ENCODE results near the gene PFN2.
A peak's percentile ranks its signal among the peaks of the same experiment; 100 is the strongest.

PFN2 gene

GRCh38 chr3:149970716-149971402 lies at the start of gene PFN2:
Gene PFN2, minus strand, starts transcription at chr3:149970895. Its CDS starts 39 bp downstream, at chr3:149970856.
- no peaks in the 10 kb centered on the region for H3K9me3 ChIP-seq (ENCODE audit: control insufficient read depth in 2 of 2, low read length in 2 of 2)
- H3K27me3 ChIP-seq (ENCODE audit: control insufficient read depth in 1 of 2, insufficient read depth in 2 of 2, low read length in 2 of 2) = no peaks in the 10 kb centered on the region
- peak within 1 kb of the TSS; percentile 78 to 89 for H3K9ac ChIP-seq (ENCODE audit: low read length in 2 of 2)
- H3K36me3 ChIP-seq (ENCODE audit: control insufficient read depth in 2 of 2, insufficient read depth in 2 of 2, low read length in 2 of 2) = no peaks in the 10 kb centered on the region
- H3K4me3 ChIP-seq (ENCODE audit: low read length in 2 of 2) = peak within 1 kb of the TSS; percentile 84 to 89
- peaks cover 4% of the 10 kb centered on the region for H3K4me1 ChIP-seq (ENCODE audit: control insufficient read depth, insufficient read depth, low read length)
- peak within 1 kb of the TSS; percentile 87 for H3K27ac ChIP-seq (ENCODE audit: low read length)

GRCh38 chr3:150015901-150016300 lies 45.2 kb upstream of the PFN2 start:
- Histone ChIP-seq H3K27me3 (ENCODE audit: control insufficient read depth in 1 of 2, insufficient read depth in 2 of 2, low read length in 2 of 2) (no peaks in the 10 kb centered on the region), H3K27ac (ENCODE audit: low read length) (no peak overlapping the region), H3K36me3 (ENCODE audit: control insufficient read depth in 2 of 2, insufficient read depth in 2 of 2, low read length in 2 of 2) (no peaks in the 10 kb centered on the region), H3K4me3 (ENCODE audit: low read length in 2 of 2) (no peak overlapping the region), H3K9me3 (ENCODE audit: control insufficient read depth in 2 of 2, low read length in 2 of 2) (no peaks in the 10 kb centered on the region), H3K9ac (ENCODE audit: low read length in 2 of 2) (no peak overlapping the region), H3K4me1 (ENCODE audit: control insufficient read depth, insufficient read depth, low read length) (no peaks in the 10 kb centered on the region)

GRCh38 chr3:150014782-150015181 lies 44.1 kb upstream of the PFN2 start:
- no peaks in the 10 kb centered on the region for H3K27me3 ChIP-seq (ENCODE audit: control insufficient read depth in 1 of 2, insufficient read depth in 2 of 2, low read length in 2 of 2)
- no peaks in the 10 kb centered on the region for H3K4me1 ChIP-seq (ENCODE audit: control insufficient read depth, insufficient read depth, low read length)
- H3K27ac ChIP-seq (ENCODE audit: low read length) = no peak overlapping the region
- H3K4me3 ChIP-seq (ENCODE audit: low read length in 2 of 2) = no peak overlapping the region
- no peaks in the 10 kb centered on the region for H3K36me3 ChIP-seq (ENCODE audit: control insufficient read depth in 2 of 2, insufficient read depth in 2 of 2, low read length in 2 of 2)
- H3K9ac ChIP-seq (ENCODE audit: low read length in 2 of 2) = no peak overlapping the region
- H3K9me3 ChIP-seq (ENCODE audit: control insufficient read depth in 2 of 2, low read length in 2 of 2) = no peaks in the 10 kb centered on the region

GRCh38 chr3:150013801-150014200 lies 43.1 kb upstream of the PFN2 start:
- Histone ChIP-seq H3K9ac (ENCODE audit: low read length in 2 of 2) (no peak overlapping the region), H3K9me3 (ENCODE audit: control insufficient read depth in 2 of 2, low read length in 2 of 2) (no peaks in the 10 kb centered on the region), H3K27me3 (ENCODE audit: control insufficient read depth in 1 of 2, insufficient read depth in 2 of 2, low read length in 2 of 2) (no peaks in the 10 kb centered on the region), H3K4me1 (ENCODE audit: control insufficient read depth, insufficient read depth, low read length) (no peaks in the 10 kb centered on the region), H3K27ac (ENCODE audit: low read length) (no peak overlapping the region), H3K4me3 (ENCODE audit: low read length in 2 of 2) (no peak overlapping the region), H3K36me3 (ENCODE audit: control insufficient read depth in 2 of 2, insufficient read depth in 2 of 2, low read length in 2 of 2) (no peaks in the 10 kb centered on the region)

- H3K4me3 ChIP-seq (ENCODE audit: low read length in 2 of 2) = no peak overlapping the region
- no peaks in the 10 kb centered on the region for H3K4me1 ChIP-seq (ENCODE audit: control insufficient read depth, insufficient read depth, low read length)
- H3K36me3 ChIP-seq (ENCODE audit: control insufficient read depth in 2 of 2, insufficient read depth in 2 of 2, low read length in 2 of 2) = no peaks in the 10 kb centered on the region
- H3K9ac ChIP-seq (ENCODE audit: low read length in 2 of 2) = no peak overlapping the region
- H3K27me3 ChIP-seq (ENCODE audit: control insufficient read depth in 1 of 2, insufficient read depth in 2 of 2, low read length in 2 of 2) = no peaks in the 10 kb centered on the region
- H3K27ac ChIP-seq (ENCODE audit: low read length) = no peak overlapping the region
- H3K9me3 ChIP-seq (ENCODE audit: control insufficient read depth in 2 of 2, low read length in 2 of 2) = no peaks in the 10 kb centered on the region
Observed at GRCh38 chr3:150006794-150007193, 36.1 kb upstream of the PFN2 start.

GRCh38 chr3:150005243-150006112 lies 34.8 kb upstream of the PFN2 start:
- H3K4me3 ChIP-seq (ENCODE audit: low read length in 2 of 2) = no peak overlapping the region
- H3K4me1 ChIP-seq (ENCODE audit: control insufficient read depth, insufficient read depth, low read length) = no peaks in the 10 kb centered on the region
- no peak overlapping the region for H3K27ac ChIP-seq (ENCODE audit: low read length)
- no peaks in the 10 kb centered on the region for H3K9me3 ChIP-seq (ENCODE audit: control insufficient read depth in 2 of 2, low read length in 2 of 2)
- no peaks in the 10 kb centered on the region for H3K36me3 ChIP-seq (ENCODE audit: control insufficient read depth in 2 of 2, insufficient read depth in 2 of 2, low read length in 2 of 2)
- no peak overlapping the region for H3K9ac ChIP-seq (ENCODE audit: low read length in 2 of 2)
- H3K27me3 ChIP-seq (ENCODE audit: control insufficient read depth in 1 of 2, insufficient read depth in 2 of 2, low read length in 2 of 2) = no peaks in the 10 kb centered on the region

- no peaks in the 10 kb centered on the region for H3K36me3 ChIP-seq (ENCODE audit: control insufficient read depth in 2 of 2, insufficient read depth in 2 of 2, low read length in 2 of 2)
- H3K27me3 ChIP-seq (ENCODE audit: control insufficient read depth in 1 of 2, insufficient read depth in 2 of 2, low read length in 2 of 2) = no peaks in the 10 kb centered on the region
- no peak overlapping the region for H3K27ac ChIP-seq (ENCODE audit: low read length)
- no peaks in the 10 kb centered on the region for H3K9me3 ChIP-seq (ENCODE audit: control insufficient read depth in 2 of 2, low read length in 2 of 2)
- H3K9ac ChIP-seq (ENCODE audit: low read length in 2 of 2) = no peak overlapping the region
- H3K4me1 ChIP-seq (ENCODE audit: control insufficient read depth, insufficient read depth, low read length) = no peaks in the 10 kb centered on the region
- no peak overlapping the region for H3K4me3 ChIP-seq (ENCODE audit: low read length in 2 of 2)
Observed at GRCh38 chr3:150000641-150001040, 29.9 kb upstream of the PFN2 start.

- Histone ChIP-seq H3K27me3 (ENCODE audit: control insufficient read depth in 1 of 2, insufficient read depth in 2 of 2, low read length in 2 of 2) (no peaks in the 10 kb centered on the region), H3K36me3 (ENCODE audit: control insufficient read depth in 2 of 2, insufficient read depth in 2 of 2, low read length in 2 of 2) (no peaks in the 10 kb centered on the region), H3K9me3 (ENCODE audit: control insufficient read depth in 2 of 2, low read length in 2 of 2) (peaks cover 2 to 3% of the 10 kb centered on the region in 2 donors), H3K9ac (ENCODE audit: low read length in 2 of 2) (no peak overlapping the region), H3K27ac (ENCODE audit: low read length) (no peak overlapping the region), H3K4me3 (ENCODE audit: low read length in 2 of 2) (no peak overlapping the region), H3K4me1 (ENCODE audit: control insufficient read depth, insufficient read depth, low read length) (no peaks in the 10 kb centered on the region)
Observed at GRCh38 chr3:149999421-149999820, 28.7 kb upstream of the PFN2 start.

- Histone ChIP-seq H3K36me3 (ENCODE audit: control insufficient read depth in 2 of 2, insufficient read depth in 2 of 2, low read length in 2 of 2) (no peaks in the 10 kb centered on the region), H3K27ac (ENCODE audit: low read length) (no peak overlapping the region), H3K4me1 (ENCODE audit: control insufficient read depth, insufficient read depth, low read length) (no peaks in the 10 kb centered on the region), H3K4me3 (ENCODE audit: low read length in 2 of 2) (no peak overlapping the region), H3K27me3 (ENCODE audit: control insufficient read depth in 1 of 2, insufficient read depth in 2 of 2, low read length in 2 of 2) (no peaks in the 10 kb centered on the region), H3K9ac (ENCODE audit: low read length in 2 of 2) (no peak overlapping the region), H3K9me3 (ENCODE audit: control insufficient read depth in 2 of 2, low read length in 2 of 2) (peaks cover 2 to 3% of the 10 kb centered on the region in 2 donors)
Observed at GRCh38 chr3:149998946-149999345, 28.3 kb upstream of the PFN2 start.

GRCh38 chr3:149992416-149993058 lies 21.8 kb upstream of the PFN2 start:
- Histone ChIP-seq H3K9ac (ENCODE audit: low read length in 2 of 2) (no peak overlapping the region), H3K4me3 (ENCODE audit: low read length in 2 of 2) (no peak overlapping the region), H3K4me1 (ENCODE audit: control insufficient read depth, insufficient read depth, low read length) (no peaks in the 10 kb centered on the region), H3K36me3 (ENCODE audit: control insufficient read depth in 2 of 2, insufficient read depth in 2 of 2, low read length in 2 of 2) (no peaks in the 10 kb centered on the region), H3K27me3 (ENCODE audit: control insufficient read depth in 1 of 2, insufficient read depth in 2 of 2, low read length in 2 of 2) (no peaks in the 10 kb centered on the region), H3K9me3 (ENCODE audit: control insufficient read depth in 2 of 2, low read length in 2 of 2) (peaks cover 2 to 3% of the 10 kb centered on the region in 2 donors), H3K27ac (ENCODE audit: low read length) (no peak overlapping the region)

Measured in stomach smooth muscle (tissue), 2 donors.